ENCODE measurements around the gene FBXO9. TPM values are rescaled to one million over a fixed set of nuclear protein-coding genes. Genes with fewer than 3 reads are reported as not detected.

FBXO9 gene
- total RNA-seq, 4 donors from 2014 or later: 50.6 to 71.8 (median 66.7) TPM

GRCh38 chr6:53054532-53054931 lies 10.7 kb upstream of the FBXO9 start:
- Histone ChIP-seq H3K27me3 (no peaks in the 10 kb centered on the region), H3K4me3 (no peak overlapping the region), H3K27ac (no peak overlapping the region), H3K9me3 (peaks cover 0 to 6% (median 0%) of the 10 kb centered on the region in 4 donors), H3K4me1 (peaks cover 0 to 49% (median 15%) of the 10 kb centered on the region in 4 donors), H3K36me3 (peaks cover 0 to 27% (median 0%) of the 10 kb centered on the region in 3 donors)
- WGBS, 2 donors: 74% methylated on average over 4 of the region's 4 CpGs
- TF ChIP-seq, protein P1, sequence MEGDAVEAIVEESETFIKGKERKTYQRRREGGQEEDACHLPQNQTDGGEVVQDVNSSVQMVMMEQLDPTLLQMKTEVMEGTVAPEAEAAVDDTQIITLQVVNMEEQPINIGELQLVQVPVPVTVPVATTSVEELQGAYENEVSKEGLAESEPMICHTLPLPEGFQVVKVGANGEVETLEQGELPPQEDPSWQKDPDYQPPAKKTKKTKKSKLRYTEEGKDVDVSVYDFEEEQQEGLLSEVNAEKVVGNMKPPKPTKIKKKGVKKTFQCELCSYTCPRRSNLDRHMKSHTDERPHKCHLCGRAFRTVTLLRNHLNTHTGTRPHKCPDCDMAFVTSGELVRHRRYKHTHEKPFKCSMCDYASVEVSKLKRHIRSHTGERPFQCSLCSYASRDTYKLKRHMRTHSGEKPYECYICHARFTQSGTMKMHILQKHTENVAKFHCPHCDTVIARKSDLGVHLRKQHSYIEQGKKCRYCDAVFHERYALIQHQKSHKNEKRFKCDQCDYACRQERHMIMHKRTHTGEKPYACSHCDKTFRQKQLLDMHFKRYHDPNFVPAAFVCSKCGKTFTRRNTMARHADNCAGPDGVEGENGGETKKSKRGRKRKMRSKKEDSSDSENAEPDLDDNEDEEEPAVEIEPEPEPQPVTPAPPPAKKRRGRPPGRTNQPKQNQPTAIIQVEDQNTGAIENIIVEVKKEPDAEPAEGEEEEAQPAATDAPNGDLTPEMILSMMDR (IDR thresholded peaks at IDR 0.05): no peak
- TF ChIP-seq POLR2A (IDR thresholded peaks at IDR 0.05) (no peak), EP300 (IDR thresholded peaks at IDR 0.05) (no peak)
- DNase-seq (ENCODE audit: low spot score in 2 of 2): no peak

GRCh38 chr6:53055873-53056272 lies 9.3 kb upstream of the FBXO9 start:
- no peak for DNase-seq (ENCODE audit: low spot score in 2 of 2)
- H3K4me1 ChIP-seq: peaks cover 0 to 62% (median 26%) of the 10 kb centered on the region in 4 donors
- H3K27ac ChIP-seq: no peak overlapping the region
- peaks cover 0 to 25% (median 0%) of the 10 kb centered on the region in 3 donors for H3K36me3 ChIP-seq
- 71 to 81% methylated on average over 5 of the region's 5 CpGs for WGBS, 2 donors
- no peak overlapping the region for H3K4me3 ChIP-seq
- TF ChIP-seq, protein P1 (IDR thresholded peaks at IDR 0.05): no peak
- TF ChIP-seq POLR2A (IDR thresholded peaks at IDR 0.05) (no peak), EP300 (IDR thresholded peaks at IDR 0.05) (no peak)
- peaks cover 0 to 6% (median 0%) of the 10 kb centered on the region in 4 donors for H3K9me3 ChIP-seq
- no peaks in the 10 kb centered on the region for H3K27me3 ChIP-seq

GRCh38 chr6:53056273-53056672 lies 8.9 kb upstream of the FBXO9 start:
- Histone ChIP-seq H3K36me3 (peaks cover 0 to 21% (median 0%) of the 10 kb centered on the region in 3 donors), H3K4me1 (peaks cover 0 to 62% (median 26%) of the 10 kb centered on the region in 4 donors), H3K4me3 (no peak overlapping the region), H3K9me3 (peaks cover 0 to 4% (median 0%) of the 10 kb centered on the region in 4 donors), H3K27ac (no peak overlapping the region), H3K27me3 (no peaks in the 10 kb centered on the region)
- DNase-seq (ENCODE audit: low spot score in 2 of 2): no peak
- WGBS, 2 donors: 34 to 35% methylated on average over 3 of the region's 3 CpGs
- TF ChIP-seq POLR2A (IDR thresholded peaks at IDR 0.05) (no peak), EP300 (IDR thresholded peaks at IDR 0.05) (no peak)
- TF ChIP-seq, protein P1 (IDR thresholded peaks at IDR 0.05): no peak

- H3K36me3 ChIP-seq: peaks cover 0 to 9% (median 0%) of the 10 kb centered on the region in 3 donors
- no peak overlapping the region for H3K4me3 ChIP-seq
- H3K9me3 ChIP-seq: no peaks in the 10 kb centered on the region
- TF ChIP-seq EP300 (IDR thresholded peaks at IDR 0.05) (no peak), POLR2A (IDR thresholded peaks at IDR 0.05) (no peak)
- TF ChIP-seq, protein P1 (IDR thresholded peaks at IDR 0.05): no peak
- WGBS, 2 donors: 81 to 85% methylated on average over 4 of the region's 4 CpGs
- no peak overlapping the region for H3K27ac ChIP-seq
- no peaks in the 10 kb centered on the region for H3K27me3 ChIP-seq
- H3K4me1 ChIP-seq: peaks cover 0 to 69% (median 28%) of the 10 kb centered on the region in 4 donors
- DNase-seq (ENCODE audit: low spot score in 2 of 2): no peak
These were observed 6.6 kb upstream of the FBXO9 start for GRCh38 chr6:53058388-53059195.

Measured in tibial nerve (tissue), 4 donors.